ENCODE results near the gene CAST. TPM values are rescaled to one million over a fixed set of nuclear protein-coding genes. Genes with fewer than 3 reads are reported as not detected.

The CAST gene
- total RNA-seq, 2 experiments from 2014 or later = 40.5 to 90.1 TPM

DNA sequence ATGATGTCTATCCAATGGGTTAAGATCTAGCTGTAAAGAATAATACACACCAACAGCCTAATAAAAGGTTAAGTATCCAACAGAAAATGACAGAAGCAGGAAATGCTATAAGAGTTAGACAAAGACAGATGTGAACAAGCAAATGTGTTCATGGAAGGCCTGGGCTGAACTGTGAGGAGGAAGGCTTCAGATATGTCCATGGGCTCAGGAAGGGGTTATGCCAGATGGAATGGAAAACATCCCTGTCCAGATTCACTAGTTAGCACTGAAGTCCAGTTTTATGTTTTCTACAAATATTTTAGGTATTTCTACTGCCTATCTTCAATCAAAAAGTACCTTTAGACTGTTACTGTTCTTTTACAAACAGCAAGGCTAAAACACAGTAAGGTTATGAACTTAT, 118.5 kb downstream of the CAST start:
- Histone ChIP-seq H3K9me2 (ENCODE audit: insufficient read depth, low read length) (no peaks in the 10 kb centered on the region), H3K79me2 (ENCODE audit: insufficient read depth, low read depth, low read length) (no peaks in the 10 kb centered on the region), H4K20me1 (ENCODE audit: insufficient read depth, low read length) (no peaks in the 10 kb centered on the region), H2AFZ (ENCODE audit: low read length) (no peak overlapping the region), H3K4me1 (ENCODE audit: insufficient read depth, low read length, poor library complexity, severe bottlenecking) (no peaks in the 10 kb centered on the region), H3K9me3 (ENCODE audit: low read length) (no peaks in the 10 kb centered on the region), H3K27ac (ENCODE audit: low read depth, low read length, poor library complexity, severe bottlenecking) (no peak overlapping the region), H3K36me3 (ENCODE audit: insufficient read depth, low read length) (peaks cover 99% of the 10 kb centered on the region), H3K4me2 (ENCODE audit: low read length) (no peak overlapping the region), H3K4me3 (ENCODE audit: low read depth, low read length, poor library complexity, severe bottlenecking) (no peak overlapping the region)
- CTCF ChIA-PET (ENCODE audit: unreplicated experiment) = no interaction called here
- POLR2A ChIA-PET = interaction anchor here (0.6 to 2.2 kb wide), 6 partner anchors 11 to 93 kb away, joined by 3 to 10 read pairs (median 4); no protein-coding TSS in a partner anchor
- BruUV-seq (replicated peaks) = no TSS peak
- intact Hi-C loops (cut with micrococcal nuclease; ENCODE audit: unreplicated experiment) = no loop called here
- TF ChIP-seq, protein P1, sequence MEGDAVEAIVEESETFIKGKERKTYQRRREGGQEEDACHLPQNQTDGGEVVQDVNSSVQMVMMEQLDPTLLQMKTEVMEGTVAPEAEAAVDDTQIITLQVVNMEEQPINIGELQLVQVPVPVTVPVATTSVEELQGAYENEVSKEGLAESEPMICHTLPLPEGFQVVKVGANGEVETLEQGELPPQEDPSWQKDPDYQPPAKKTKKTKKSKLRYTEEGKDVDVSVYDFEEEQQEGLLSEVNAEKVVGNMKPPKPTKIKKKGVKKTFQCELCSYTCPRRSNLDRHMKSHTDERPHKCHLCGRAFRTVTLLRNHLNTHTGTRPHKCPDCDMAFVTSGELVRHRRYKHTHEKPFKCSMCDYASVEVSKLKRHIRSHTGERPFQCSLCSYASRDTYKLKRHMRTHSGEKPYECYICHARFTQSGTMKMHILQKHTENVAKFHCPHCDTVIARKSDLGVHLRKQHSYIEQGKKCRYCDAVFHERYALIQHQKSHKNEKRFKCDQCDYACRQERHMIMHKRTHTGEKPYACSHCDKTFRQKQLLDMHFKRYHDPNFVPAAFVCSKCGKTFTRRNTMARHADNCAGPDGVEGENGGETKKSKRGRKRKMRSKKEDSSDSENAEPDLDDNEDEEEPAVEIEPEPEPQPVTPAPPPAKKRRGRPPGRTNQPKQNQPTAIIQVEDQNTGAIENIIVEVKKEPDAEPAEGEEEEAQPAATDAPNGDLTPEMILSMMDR (conservative IDR thresholded peaks at IDR 0.05; ENCODE audit: low read length) = no peak
- TF ChIP-seq EZH2phosphoT487 (IDR thresholded peaks at IDR 0.05; ENCODE audit: borderline replicate concordance, low read depth, low read length) = no peak
- DNase-seq (ENCODE audit: low spot score) = no peak

DNA sequence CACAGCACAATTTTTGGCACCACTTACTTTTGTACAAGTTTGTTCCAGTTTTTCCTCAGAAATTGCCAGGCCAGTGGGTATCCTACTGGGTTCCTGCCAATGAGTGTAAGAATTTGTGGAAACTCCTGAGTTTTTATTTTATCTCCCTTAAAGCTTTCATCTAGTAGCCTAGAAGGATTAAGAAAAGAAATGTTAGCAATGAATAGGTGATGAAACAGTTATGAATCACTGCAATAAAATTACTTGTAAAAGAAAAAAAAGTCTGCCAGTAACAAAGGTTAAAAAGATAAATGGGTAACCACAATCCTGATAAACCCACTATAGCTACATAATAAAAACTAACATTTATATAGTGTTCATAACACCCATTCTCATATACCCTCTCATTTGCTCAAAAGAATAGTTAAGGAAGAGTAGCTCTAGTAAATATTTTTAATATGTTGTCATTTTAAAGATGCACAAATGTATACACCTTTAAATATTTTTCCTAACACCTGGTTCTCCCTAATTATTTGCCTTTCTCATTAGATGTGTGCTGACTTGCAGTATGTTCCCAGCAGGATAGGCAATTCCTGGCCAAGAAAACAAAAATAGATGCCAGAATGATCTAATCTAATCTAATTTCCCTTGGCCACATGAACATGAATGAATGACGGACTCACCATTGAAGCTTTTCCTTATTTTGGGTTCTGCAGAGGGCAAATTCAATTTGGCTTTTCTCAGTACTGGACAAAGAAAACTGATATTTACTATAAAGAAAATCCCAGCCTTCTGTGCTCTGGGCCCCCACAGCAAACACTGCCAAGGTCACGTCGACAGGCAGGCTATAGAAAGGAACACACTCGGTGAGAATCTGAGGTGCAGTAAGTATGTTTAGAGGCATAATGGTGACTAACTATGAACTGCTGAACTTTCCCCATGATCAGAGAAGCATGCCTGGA, 119.1 kb downstream of the CAST start:
- Histone ChIP-seq H3K79me2 (ENCODE audit: insufficient read depth, low read depth, low read length) (no peaks in the 10 kb centered on the region), H3K9me2 (ENCODE audit: insufficient read depth, low read length) (no peaks in the 10 kb centered on the region; the same call in 1 of the 2 replicates), H3K4me2 (ENCODE audit: low read length) (no peak overlapping the region), H3K9me3 (ENCODE audit: low read length) (no peaks in the 10 kb centered on the region), H2AFZ (ENCODE audit: low read length) (no peak overlapping the region), H3K27ac (ENCODE audit: low read depth, low read length, poor library complexity, severe bottlenecking) (no peak overlapping the region), H3K4me1 (ENCODE audit: insufficient read depth, low read length, poor library complexity, severe bottlenecking) (no peaks in the 10 kb centered on the region), H4K20me1 (ENCODE audit: insufficient read depth, low read length) (no peaks in the 10 kb centered on the region), H3K36me3 (ENCODE audit: insufficient read depth, low read length) (peaks cover 99% of the 10 kb centered on the region), H3K4me3 (ENCODE audit: low read depth, low read length, poor library complexity, severe bottlenecking) (no peak overlapping the region)
- intact Hi-C loops (cut with micrococcal nuclease; ENCODE audit: unreplicated experiment) = no loop called here
- DNase-seq (ENCODE audit: low spot score) = no peak
- POLR2A ChIA-PET = interaction anchor here (0.6 to 2.2 kb wide), 5 partner anchors 12 to 94 kb away, joined by 3 to 10 read pairs (median 4); no protein-coding TSS in a partner anchor
- no TSS peak for BruUV-seq (replicated peaks)
- TF ChIP-seq, protein P1 (conservative IDR thresholded peaks at IDR 0.05; ENCODE audit: low read length) = no peak
- no peak for TF ChIP-seq EZH2phosphoT487 (IDR thresholded peaks at IDR 0.05; ENCODE audit: borderline replicate concordance, low read depth, low read length)
- CTCF ChIA-PET (ENCODE audit: unreplicated experiment) = no interaction called here

DNA sequence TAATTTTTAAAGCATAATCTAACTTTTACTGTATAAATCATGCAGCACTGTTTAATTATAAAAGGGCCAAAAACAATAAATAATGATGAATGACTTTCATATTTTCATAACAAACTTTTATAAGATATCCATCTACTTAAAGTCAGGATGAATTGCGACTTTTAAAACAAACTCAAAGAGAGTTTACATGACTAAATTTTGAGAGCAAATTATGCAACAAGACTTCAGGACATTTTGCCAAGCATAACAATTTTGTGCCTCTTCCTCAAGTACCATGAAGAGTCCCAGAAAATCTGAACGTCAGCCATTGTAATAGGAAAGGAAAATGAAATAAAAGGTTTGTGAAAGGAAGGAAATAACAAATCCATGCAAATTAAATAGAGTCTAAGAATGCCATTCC, 121.2 kb downstream of the CAST start:
- no peaks in the 10 kb centered on the region for H3K4me1 ChIP-seq (ENCODE audit: insufficient read depth, low read length, poor library complexity, severe bottlenecking)
- BruUV-seq (replicated peaks) = no TSS peak
- no peaks in the 10 kb centered on the region for H4K20me1 ChIP-seq (ENCODE audit: insufficient read depth, low read length)
- POLR2A ChIA-PET = interaction anchor here (0.6 kb wide), 1 partner anchor 13 kb away, joined by 3 read pairs; no protein-coding TSS in a partner anchor
- TF ChIP-seq, protein P1 (conservative IDR thresholded peaks at IDR 0.05; ENCODE audit: low read length) = no peak
- no peak for TF ChIP-seq EZH2phosphoT487 (IDR thresholded peaks at IDR 0.05; ENCODE audit: borderline replicate concordance, low read depth, low read length)
- no peaks in the 10 kb centered on the region; the same call in 1 of the 2 replicates for H3K9me2 ChIP-seq (ENCODE audit: insufficient read depth, low read length)
- H3K4me2 ChIP-seq (ENCODE audit: low read length) = no peak overlapping the region
- peaks cover 96% of the 10 kb centered on the region for H3K36me3 ChIP-seq (ENCODE audit: insufficient read depth, low read length)
- CTCF ChIA-PET (ENCODE audit: unreplicated experiment) = no interaction called here
- no peak overlapping the region for H2AFZ ChIP-seq (ENCODE audit: low read length)
- no peak overlapping the region for H3K27ac ChIP-seq (ENCODE audit: low read depth, low read length, poor library complexity, severe bottlenecking)
- intact Hi-C loops (cut with micrococcal nuclease; ENCODE audit: unreplicated experiment) = no loop called here
- H3K9me3 ChIP-seq (ENCODE audit: low read length) = no peaks in the 10 kb centered on the region
- H3K79me2 ChIP-seq (ENCODE audit: insufficient read depth, low read depth, low read length) = no peaks in the 10 kb centered on the region
- DNase-seq (ENCODE audit: low spot score) = no peak
- no peak overlapping the region for H3K4me3 ChIP-seq (ENCODE audit: low read depth, low read length, poor library complexity, severe bottlenecking)

Data from OCI-LY7 (cell line).